HEK293 (cell line): ENCODE results near the gene COL6A1.

Experiments
- CTCF ChIA-PET: fragments of 350-600 bp; formaldehyde crosslinking; extraction: SDS; loops from one replicate; lab custom pipeline; 2021; ENCODE audit warnings: antibody characterized with exemption; lab: Yijun Ruan, JAX
- POLR2A ChIA-PET: fragments of 300-600 bp; formaldehyde crosslinking; extraction: SDS; loops from one replicate; lab custom pipeline; 2020; ENCODE audit warnings: antibody characterized with exemption, inconsistent platforms; lab: Yijun Ruan, JAX
- H3K27ac ChIP-seq: fragments of 200-500 bp; sonication (Bioruptor generic); 2 replicates; pipeline ENCODE4 v1.5.1; 2014; ENCODE audit warnings: low read depth, low read length, control low read depth, inconsistent platforms; ENCODE audit errors: extremely low read depth
- H3K36me3 ChIP-seq, 2 experiments: fragments of 200-500 bp in 1 of 2; sonication (Bioruptor generic) in 1 of 2; 1 replicate in 1 of 2; 2 replicates in 1 of 2; pipeline ENCODE4 v1.5.1; 2014 to 2017; ENCODE audit warnings: inconsistent platforms in 2 of 2, low read length in 2 of 2; ENCODE audit not compliant: control insufficient read depth in 2 of 2, insufficient read depth in 1 of 2
- H3K4me1 ChIP-seq: fragments of 200-500 bp; sonication (Bioruptor generic); 2 replicates; pipeline ENCODE4 v1.5.1; 2014; ENCODE audit warnings: mild to moderate bottlenecking, low read length, inconsistent platforms; ENCODE audit not compliant: control insufficient read depth, insufficient read depth
- H3K4me3 ChIP-seq: 2 replicates; pipeline ENCODE4 v1.5.1; 2011; ENCODE audit warnings: low read depth, mild to moderate bottlenecking, control low read depth, low read length, moderate library complexity
- H3K9me3 ChIP-seq: fragments of 200-500 bp; sonication (Bioruptor generic); 2 replicates; pipeline ENCODE4 v1.5.1; 2014; ENCODE audit warnings: low read depth, low read length, inconsistent platforms; ENCODE audit not compliant: control insufficient read depth, insufficient read depth
- BCL11B ChIP-seq: fragments of 450-650 bp; formaldehyde crosslinking; IDR thresholded peaks from 2 replicates; pipeline ENCODE4 v1.5.1; 2016; ENCODE audit warnings: low read depth, missing biosample characterization, missing genetic modification characterization
- GLIS2 ChIP-seq: fragments of 450-650 bp; formaldehyde crosslinking; IDR thresholded peaks from 2 replicates; pipeline ENCODE4 v1.5.1; 2016; ENCODE audit warnings: missing biosample characterization, missing genetic modification characterization
- PATZ1 ChIP-seq: fragments of 450-650 bp; formaldehyde crosslinking; IDR thresholded peaks from 2 replicates; pipeline ENCODE4 v1.5.1; 2016; ENCODE audit warnings: missing biosample characterization, missing genetic modification characterization
- REST ChIP-seq: fragments of 450-650 bp; formaldehyde crosslinking; IDR thresholded peaks from 2 replicates; pipeline ENCODE4 v1.5.1; 2016; ENCODE audit warnings: missing biosample characterization, missing genetic modification characterization
- TRIM28 ChIP-seq: IDR thresholded peaks from 2 replicates; pipeline ENCODE4 v1.6.1; 2011; ENCODE audit warnings: low read length, control low read depth, borderline replicate concordance
- ZBTB10 ChIP-seq: fragments of 450-650 bp; formaldehyde crosslinking; IDR thresholded peaks from 2 replicates; pipeline ENCODE4 v1.5.1; 2016; ENCODE audit warnings: missing biosample characterization, missing genetic modification characterization
- ZBTB20 ChIP-seq: fragments of 450-650 bp; formaldehyde crosslinking; IDR thresholded peaks from 2 replicates; pipeline ENCODE4 v1.5.1; 2016; ENCODE audit warnings: missing biosample characterization, missing genetic modification characterization
- ZFHX2 ChIP-seq: fragments of 450-650 bp; formaldehyde crosslinking; conservative IDR thresholded peaks from 2 replicates; pipeline ENCODE4 v1.5.1; 2016; ENCODE audit warnings: missing biosample characterization, missing genetic modification characterization
- ZNF146 ChIP-seq: fragments of 450-650 bp; formaldehyde crosslinking; IDR thresholded peaks from 2 replicates; pipeline ENCODE4 v1.5.1; 2016; ENCODE audit warnings: missing biosample characterization, missing genetic modification characterization
- ZNF654 ChIP-seq: fragments of 450-650 bp; formaldehyde crosslinking; IDR thresholded peaks from 2 replicates; pipeline ENCODE4 v1.5.1; 2016; ENCODE audit warnings: low read depth, missing biosample characterization, missing genetic modification characterization

The COL6A1 gene

GRCh38 chr21:45970674-45971615, 10.6 kb upstream of the COL6A1 start (continued):
- TF ChIP-seq ZBTB10 (tag by site-specific recombination) (peak; percentile 69), ZBTB20 (tag by site-specific recombination) (no peak), ZNF654 (tag by site-specific recombination) (peak; percentile 67)

- no peak overlapping the region for H3K4me3 ChIP-seq
- no peak overlapping the region for H3K27ac ChIP-seq
- POLR2A ChIA-PET: no interaction called here
- CTCF ChIA-PET: interaction anchor here (0.5 to 3.2 kb wide), 10 partner anchors 8 to 365 kb away, joined by 3 to 22 read pairs (median 3); partner anchors contain the start of genes COL6A2, MCM3AP and YBEY
- 0 out of 2 replicates have a peak, but pooled peaks have one; percentile 23 for TF ChIP-seq GLIS2 (tag by site-specific recombination)
- TF ChIP-seq TRIM28: no peak
- 0 out of 2 replicates have a peak, but pooled peaks have one; percentile 12 for TF ChIP-seq PATZ1 (tag by site-specific recombination)
- no peaks in the 10 kb centered on the region for H3K36me3 ChIP-seq
- no peaks in the 10 kb centered on the region for H3K9me3 ChIP-seq
- peaks cover 23% of the 10 kb centered on the region for H3K4me1 ChIP-seq
These were observed 9.8 kb upstream of the COL6A1 start for GRCh38 chr21:45971616-45972352.

- H3K36me3 ChIP-seq: no peaks in the 10 kb centered on the region
- 0 out of 2 replicates have a peak, but pooled peaks have one; percentile 30 for TF ChIP-seq ZBTB10 (tag by site-specific recombination)
- 0 out of 2 replicates have a peak, but pooled peaks have one; percentile 16 for TF ChIP-seq BCL11B (tag by site-specific recombination)
- peak; percentile 42 for TF ChIP-seq ZFHX2 (tag by site-specific recombination)
- 0 out of 2 replicates have a peak, but pooled peaks have one; percentile 11 for TF ChIP-seq ZNF146 (tag by site-specific recombination)
- no peak for TF ChIP-seq REST (tag by site-specific recombination)
- H3K27ac ChIP-seq: no peak overlapping the region; the same call in 1 of the 2 replicates
- no peaks in the 10 kb centered on the region for H3K9me3 ChIP-seq
- ChIA-PET CTCF (interaction anchor here (0.7 to 3.2 kb wide), 10 partner anchors 8 to 365 kb away, joined by 3 to 22 read pairs (median 4); partner anchors contain the start of genes COL6A2, MCM3AP and YBEY), POLR2A (no interaction called here)
- peaks cover 23% of the 10 kb centered on the region for H3K4me1 ChIP-seq
- no peak overlapping the region for H3K4me3 ChIP-seq
These were observed 9.2 kb upstream of the COL6A1 start for GRCh38 chr21:45972353-45972715.
